ENCODE data around the gene MFN2.
"Not testable (repeated sequence)": the region's sequence is repeated elsewhere in the genome, so short reads cannot be mapped to it uniquely, and the experiment has no call there.

MFN2 gene

GRCh38 chr1:12035312-12035711 is 55.1 kb downstream of the MFN2 start:
- no peak overlapping the region for H3K27ac Mint-ChIP-seq
- no peaks in the 10 kb centered on the region for H3K9me3 Mint-ChIP-seq
- H3K4me3 Mint-ChIP-seq = no peak overlapping the region
- peaks cover 25% of the 10 kb centered on the region for H3K4me1 Mint-ChIP-seq (ENCODE audit: low read depth)
- H3K36me3 Mint-ChIP-seq (ENCODE audit: low read depth) = peaks cover 25% of the 10 kb centered on the region
- peaks cover 6% of the 10 kb centered on the region for H3K27me3 Mint-ChIP-seq
- DNase-seq = no peak

DNA sequence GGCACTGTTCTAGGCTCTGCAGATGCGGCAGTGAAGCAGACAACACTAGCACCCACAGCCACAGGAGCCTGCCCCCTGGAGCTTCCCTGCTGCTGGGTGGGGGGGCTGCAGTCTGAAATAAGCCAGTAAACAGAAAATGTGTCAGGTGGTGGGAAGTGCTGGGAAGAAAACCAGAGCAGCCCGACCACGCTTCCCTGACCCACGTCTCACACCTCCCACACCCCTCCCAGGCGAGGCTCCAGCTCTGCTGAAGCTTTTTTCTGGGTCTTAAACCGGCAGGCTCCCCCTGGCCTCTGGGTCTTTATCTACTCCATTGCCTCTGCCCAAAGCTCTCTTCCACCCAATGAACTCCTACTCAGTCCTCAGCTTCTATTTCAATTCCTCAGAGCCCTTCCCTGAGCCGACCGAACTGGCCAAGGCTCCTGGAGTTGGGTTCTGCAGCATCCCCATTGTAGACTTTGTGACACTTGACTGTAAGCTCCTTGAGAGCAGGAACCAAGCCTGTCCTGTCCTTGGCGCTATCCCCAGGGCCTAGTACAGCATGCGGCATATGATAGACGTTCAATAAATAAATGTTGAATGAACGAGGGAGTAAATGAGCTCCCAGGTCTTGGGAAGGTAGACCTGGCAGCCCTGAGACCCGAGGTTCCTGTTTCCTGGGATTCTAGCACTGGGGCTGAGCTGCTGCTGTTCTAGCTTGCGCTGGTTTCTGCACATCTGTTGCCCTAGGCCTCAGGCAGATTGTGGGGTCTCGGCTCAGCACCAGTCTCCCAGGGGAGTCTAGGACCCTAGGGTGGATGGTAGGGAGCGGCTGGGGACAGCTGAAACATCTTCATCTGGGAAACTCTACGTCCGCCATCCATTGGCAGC is 57.5 kb downstream of the MFN2 start:
- Mint-ChIP-seq H3K27me3 (peaks cover 6% of the 10 kb centered on the region), H3K36me3 (ENCODE audit: low read depth) (peaks cover 2% of the 10 kb centered on the region), H3K4me3 (no peak overlapping the region), H3K9me3 (no peaks in the 10 kb centered on the region), H3K4me1 (ENCODE audit: low read depth) (peaks cover 35% of the 10 kb centered on the region), H3K27ac (no peak overlapping the region)
- DNase-seq = no peak

DNA sequence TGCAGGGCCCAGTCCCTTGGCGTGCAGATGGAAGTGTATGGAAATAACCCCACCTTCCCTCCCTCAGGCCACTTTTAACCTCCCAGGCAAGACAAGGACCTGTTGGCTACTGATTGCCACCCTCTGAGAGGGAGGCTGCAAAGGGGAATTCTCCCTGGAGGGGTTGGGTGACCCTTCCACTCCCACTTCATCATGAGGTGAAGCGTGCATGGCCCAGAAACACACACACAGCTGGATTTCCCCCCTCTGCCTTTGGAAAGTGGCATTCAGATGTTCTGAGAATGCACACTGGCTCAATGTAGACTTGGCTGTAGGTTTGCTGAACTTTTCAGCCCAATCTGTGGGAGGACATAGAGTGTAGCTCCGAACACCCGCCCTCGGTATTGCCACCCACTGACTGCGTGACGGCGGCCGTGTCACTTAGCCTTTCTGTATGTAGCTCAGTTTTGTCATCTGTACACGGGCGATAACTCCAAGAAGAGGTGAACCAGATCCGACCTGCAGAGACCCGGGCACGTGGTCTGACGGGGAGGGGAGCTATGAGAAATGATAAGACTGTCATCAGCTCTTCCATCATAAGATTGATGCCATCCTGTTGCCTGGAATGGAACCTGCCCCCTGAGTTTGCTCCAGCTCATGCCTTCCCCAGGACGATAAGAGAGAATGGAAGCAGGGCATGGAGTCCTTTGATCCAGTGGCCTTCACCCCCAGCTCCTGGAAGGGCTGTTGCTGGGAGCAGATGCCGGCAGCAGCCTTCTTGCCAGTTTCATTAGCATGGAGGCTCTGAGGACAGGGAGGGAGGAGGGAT is 58.3 kb downstream of the MFN2 start:
- no peaks in the 10 kb centered on the region for H3K36me3 Mint-ChIP-seq (ENCODE audit: low read depth)
- H3K4me1 Mint-ChIP-seq (ENCODE audit: low read depth) = peaks cover 35% of the 10 kb centered on the region
- peak overlapping the region; percentile 22 for H3K27ac Mint-ChIP-seq
- H3K27me3 Mint-ChIP-seq = peaks cover 6% of the 10 kb centered on the region
- H3K4me3 Mint-ChIP-seq = no peak overlapping the region
- no peaks in the 10 kb centered on the region for H3K9me3 Mint-ChIP-seq
- DNase-seq = no peak

DNA sequence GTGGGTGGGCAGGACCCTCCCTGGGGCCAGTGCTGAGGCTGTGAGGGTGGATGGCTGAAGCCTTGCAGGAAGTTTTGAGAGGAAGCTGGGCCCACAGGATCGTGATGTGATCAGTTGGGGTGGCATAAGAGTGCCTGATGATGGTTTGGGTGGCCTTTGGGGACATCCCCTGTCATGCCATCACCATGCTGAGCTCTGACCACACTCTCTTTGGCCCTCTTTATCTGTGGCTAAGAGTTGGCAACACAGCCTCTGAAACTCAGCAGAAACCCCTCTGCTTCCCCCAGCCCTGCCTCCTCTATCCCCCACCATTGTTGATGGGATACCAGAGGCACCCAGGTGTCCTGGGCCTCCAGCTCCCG is 58.9 kb downstream of the MFN2 start:
- H3K4me1 Mint-ChIP-seq (ENCODE audit: low read depth) = peaks cover 38% of the 10 kb centered on the region
- H3K27ac Mint-ChIP-seq = no peak overlapping the region
- H3K36me3 Mint-ChIP-seq (ENCODE audit: low read depth) = no peaks in the 10 kb centered on the region
- H3K27me3 Mint-ChIP-seq = peaks cover 8% of the 10 kb centered on the region
- no peaks in the 10 kb centered on the region for H3K9me3 Mint-ChIP-seq
- H3K4me3 Mint-ChIP-seq = no peak overlapping the region
- DNase-seq = no peak

DNA sequence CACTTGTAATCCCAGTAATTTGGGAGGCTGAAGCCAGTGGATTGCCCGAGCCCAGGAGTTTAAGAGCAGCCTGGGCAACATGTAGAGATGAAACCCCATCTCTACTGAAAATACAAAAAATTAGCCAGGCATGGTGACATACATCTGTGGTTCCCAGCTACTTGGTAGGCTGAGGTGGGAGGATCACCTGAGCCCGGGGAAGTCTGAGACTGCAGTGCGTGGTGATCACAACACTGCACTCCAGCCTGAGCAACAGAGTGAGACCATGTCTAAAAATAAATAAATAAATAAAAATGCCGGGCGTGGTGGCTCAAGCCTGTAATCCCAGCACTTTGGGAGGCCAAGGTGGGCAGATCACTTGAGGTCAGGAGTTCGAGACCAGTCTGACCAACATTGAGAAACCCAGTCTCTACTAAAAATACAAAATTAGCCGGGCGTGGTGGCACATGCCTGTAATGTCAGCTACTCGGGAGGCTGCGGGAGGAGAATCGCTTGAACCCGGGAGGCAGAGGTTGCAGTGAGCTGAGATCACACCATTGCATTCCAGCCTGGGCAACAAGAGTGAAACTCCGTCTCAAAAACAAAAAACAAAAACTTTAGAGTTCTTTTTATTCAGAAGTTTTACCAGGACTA is 59.7 kb downstream of the MFN2 start:
- H3K27ac Mint-ChIP-seq; H3K9me3 Mint-ChIP-seq; H3K4me3 Mint-ChIP-seq; H3K36me3 Mint-ChIP-seq (ENCODE audit: low read depth); DNase-seq: not testable (repeated sequence)
- peaks cover 14% of the 10 kb centered on the region for H3K27me3 Mint-ChIP-seq
- H3K4me1 Mint-ChIP-seq (ENCODE audit: low read depth) = peaks cover 46% of the 10 kb centered on the region

DNA sequence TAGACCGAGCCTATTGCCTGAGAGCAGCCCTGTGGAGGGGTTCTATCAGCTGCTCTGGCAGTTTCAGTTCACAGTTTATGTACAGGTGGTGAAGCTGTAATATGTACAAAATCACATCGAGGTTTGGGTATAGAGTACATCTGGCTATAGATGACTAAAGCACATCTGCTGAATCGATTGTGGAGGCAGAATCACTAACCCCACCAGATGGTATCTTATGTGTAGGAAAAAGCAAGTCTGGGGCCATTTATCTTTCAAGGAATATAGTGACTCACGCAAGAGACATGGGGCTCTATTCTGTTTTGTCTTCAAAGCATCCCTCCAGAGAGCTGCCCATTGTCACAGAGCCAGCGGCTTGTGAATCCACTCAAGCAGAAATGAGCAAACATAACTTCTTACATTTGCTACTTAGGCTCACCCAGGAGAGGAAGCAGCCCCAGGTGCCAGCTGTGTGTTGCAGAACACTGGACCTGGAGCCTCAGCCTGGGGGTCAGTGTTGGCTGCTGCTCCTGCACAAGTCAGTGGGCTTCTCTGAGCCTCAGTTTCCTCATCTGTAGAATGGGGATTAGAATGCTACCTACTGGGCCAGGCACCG is 60.3 kb downstream of the MFN2 start:
- DNase-seq = no peak
- Mint-ChIP-seq H3K9me3 (no peaks in the 10 kb centered on the region), H3K27me3 (peaks cover 19% of the 10 kb centered on the region), H3K36me3 (ENCODE audit: low read depth) (no peaks in the 10 kb centered on the region), H3K4me3 (no peak overlapping the region), H3K27ac (peak overlapping the region; percentile 64), H3K4me1 (ENCODE audit: low read depth) (peaks cover 50% of the 10 kb centered on the region)

- peaks cover 36% of the 10 kb centered on the region for H3K4me1 Mint-ChIP-seq (ENCODE audit: low read depth)
- H3K4me3 Mint-ChIP-seq; H3K36me3 Mint-ChIP-seq (ENCODE audit: low read depth); H3K9me3 Mint-ChIP-seq; DNase-seq: not testable (repeated sequence)
- H3K27me3 Mint-ChIP-seq = peaks cover 16% of the 10 kb centered on the region
- H3K27ac Mint-ChIP-seq = peak overlapping the region; percentile 66
Measured at GRCh38 chr1:12044187-12044877, 64.1 kb downstream of the MFN2 start.

DNA sequence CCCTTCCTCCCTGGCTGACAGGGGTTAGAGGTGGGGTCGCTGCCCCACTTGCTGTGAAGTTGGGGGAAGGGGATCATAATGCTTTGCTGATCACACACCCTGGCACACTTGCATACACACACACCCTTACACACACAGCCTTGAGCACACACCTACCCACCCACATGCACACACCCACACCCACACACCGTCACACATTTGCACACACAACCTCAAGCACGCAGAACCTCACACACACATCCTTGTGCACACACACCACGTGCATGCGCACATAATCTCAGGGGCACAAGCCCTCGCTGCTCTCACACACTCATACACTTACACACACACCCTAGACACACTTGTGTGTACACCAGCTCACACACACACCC is 66.5 kb downstream of the MFN2 start:
- H3K4me3 Mint-ChIP-seq = no peak overlapping the region
- no peak overlapping the region for H3K27ac Mint-ChIP-seq
- peaks cover 21% of the 10 kb centered on the region for H3K4me1 Mint-ChIP-seq (ENCODE audit: low read depth)
- peaks cover 19% of the 10 kb centered on the region for H3K27me3 Mint-ChIP-seq
- no peak for DNase-seq
- H3K9me3 Mint-ChIP-seq = no peaks in the 10 kb centered on the region
- H3K36me3 Mint-ChIP-seq (ENCODE audit: low read depth) = no peaks in the 10 kb centered on the region

DNA sequence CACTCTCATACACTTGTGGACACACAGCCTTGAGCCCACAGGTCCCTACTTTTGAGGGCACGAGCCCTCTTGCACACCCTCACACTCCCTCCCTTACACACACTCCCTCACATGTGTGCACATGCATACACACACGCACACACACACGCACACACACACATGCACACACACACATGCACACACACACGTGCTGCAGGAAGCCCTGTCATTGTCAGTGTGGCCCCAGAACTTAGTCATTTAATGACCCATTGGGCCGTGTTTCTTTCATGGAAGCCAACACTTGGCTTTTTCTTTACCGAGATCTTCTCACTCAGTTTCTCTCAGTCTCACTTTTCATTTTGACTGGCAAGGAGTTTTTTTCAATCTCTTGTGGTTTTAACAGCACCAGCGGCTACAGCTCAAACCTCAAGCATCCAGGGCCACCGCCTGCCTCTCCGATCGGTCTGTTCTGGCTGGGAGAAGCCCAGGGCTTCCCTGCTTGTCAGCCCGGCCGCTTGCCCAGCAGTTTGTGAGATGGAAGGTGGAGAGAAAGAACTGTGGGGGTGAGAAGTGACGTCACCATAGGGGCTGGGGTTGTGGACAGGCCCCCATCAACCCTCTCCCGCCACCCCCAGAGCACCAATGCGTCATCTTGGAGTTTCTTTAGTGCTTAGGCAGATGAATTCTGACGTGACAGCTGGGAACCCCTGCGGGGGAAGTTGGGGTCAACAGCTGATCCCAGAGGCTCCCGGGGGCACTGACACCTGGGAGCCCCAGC is 67.1 kb downstream of the MFN2 start:
- H3K27ac Mint-ChIP-seq = no peak overlapping the region
- H3K27me3 Mint-ChIP-seq = peaks cover 19% of the 10 kb centered on the region
- no peaks in the 10 kb centered on the region for H3K36me3 Mint-ChIP-seq (ENCODE audit: low read depth)
- H3K9me3 Mint-ChIP-seq = no peaks in the 10 kb centered on the region
- H3K4me1 Mint-ChIP-seq (ENCODE audit: low read depth) = peaks cover 26% of the 10 kb centered on the region
- no peak overlapping the region for H3K4me3 Mint-ChIP-seq
- DNase-seq = peak; percentile 84

DNA sequence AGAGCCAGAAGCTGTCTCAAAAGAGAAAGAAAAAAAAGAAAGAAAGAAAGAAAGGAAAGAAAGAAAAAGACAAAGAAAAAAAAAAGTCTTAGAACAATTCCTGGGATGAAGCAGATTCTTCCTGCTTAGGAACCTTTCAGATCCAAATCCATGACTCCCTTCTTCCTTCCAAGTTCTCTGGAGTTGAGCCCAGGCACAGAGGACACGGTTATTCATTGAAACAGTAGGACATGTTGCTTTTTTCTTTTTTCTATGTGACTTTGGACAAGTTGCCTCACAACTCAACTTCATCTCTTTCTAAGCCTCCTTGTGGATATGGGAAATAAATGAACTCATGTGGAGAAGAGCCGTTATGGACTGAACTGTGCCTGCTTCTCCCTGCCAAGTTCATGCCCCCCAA is 68.1 kb downstream of the MFN2 start:
- Mint-ChIP-seq H3K36me3 (ENCODE audit: low read depth) (no peaks in the 10 kb centered on the region), H3K4me3 (no peak overlapping the region), H3K27me3 (peaks cover 19% of the 10 kb centered on the region), H3K4me1 (ENCODE audit: low read depth) (peaks cover 34% of the 10 kb centered on the region), H3K27ac (no peak overlapping the region), H3K9me3 (no peaks in the 10 kb centered on the region)
- DNase-seq = no peak

DNA sequence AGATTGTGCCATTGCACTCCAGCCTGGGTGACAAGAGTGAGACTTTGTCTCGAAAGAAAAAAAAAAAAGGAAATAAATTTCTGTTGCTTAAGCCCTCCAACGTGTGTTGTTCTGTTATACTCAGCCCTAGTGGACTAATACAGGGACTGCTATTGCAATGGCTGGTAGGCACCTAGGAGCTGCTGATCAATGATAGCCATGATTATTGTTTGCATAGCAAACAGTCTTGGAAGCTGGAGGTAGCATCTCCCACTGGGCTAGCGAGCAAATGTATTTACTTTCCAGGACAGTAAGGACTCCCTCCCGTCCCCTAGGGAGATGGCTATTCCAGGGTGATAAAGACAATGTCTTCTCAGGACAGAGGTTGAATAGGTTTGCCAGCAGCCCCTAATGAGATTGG is 69.4 kb downstream of the MFN2 start:
- Mint-ChIP-seq H3K4me3 (no peak overlapping the region), H3K4me1 (ENCODE audit: low read depth) (peaks cover 39% of the 10 kb centered on the region), H3K27me3 (peaks cover 14% of the 10 kb centered on the region), H3K36me3 (ENCODE audit: low read depth) (no peaks in the 10 kb centered on the region), H3K27ac (no peak overlapping the region), H3K9me3 (no peaks in the 10 kb centered on the region)
- DNase-seq = no peak

- no peak for DNase-seq
- Mint-ChIP-seq H3K36me3 (ENCODE audit: low read depth) (no peaks in the 10 kb centered on the region), H3K9me3 (no peaks in the 10 kb centered on the region), H3K4me1 (ENCODE audit: low read depth) (peaks cover 43% of the 10 kb centered on the region), H3K27ac (no peak overlapping the region), H3K27me3 (peaks cover 3% of the 10 kb centered on the region), H3K4me3 (no peak overlapping the region)
Measured at GRCh38 chr1:12051361-12051760, 71.1 kb downstream of the MFN2 start.

DNA sequence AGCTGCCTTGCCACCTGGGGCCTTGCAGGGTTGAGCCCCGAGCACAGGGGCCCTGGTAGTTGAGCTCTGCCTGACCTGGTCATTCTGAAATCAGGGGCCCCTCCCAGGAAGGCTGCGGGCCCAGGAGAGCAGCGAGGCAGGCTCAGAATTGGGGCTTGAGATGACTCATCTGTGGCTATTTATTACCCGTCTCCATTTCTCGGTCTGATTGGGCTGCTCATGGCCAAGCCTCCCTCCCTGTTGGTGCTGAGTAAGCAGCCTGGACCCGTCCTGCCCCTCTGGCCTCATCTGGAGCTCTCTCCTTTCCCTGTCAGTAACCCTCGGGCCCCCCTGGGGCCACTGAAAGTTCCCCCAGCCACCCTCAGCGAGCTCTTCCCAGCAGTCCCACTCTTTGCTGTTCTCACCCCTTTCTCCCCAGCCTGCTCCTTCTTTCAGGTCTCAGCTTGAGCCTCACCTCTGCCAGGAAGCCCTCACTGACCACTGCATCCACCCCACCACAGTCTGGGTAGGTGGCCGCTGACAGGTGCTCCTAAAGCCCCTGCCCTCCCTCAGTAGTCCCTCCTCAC is 71.8 kb downstream of the MFN2 start:
- peak; percentile 54 for DNase-seq
- H3K9me3 Mint-ChIP-seq = no peaks in the 10 kb centered on the region
- H3K4me1 Mint-ChIP-seq (ENCODE audit: low read depth) = peaks cover 50% of the 10 kb centered on the region
- H3K36me3 Mint-ChIP-seq (ENCODE audit: low read depth) = no peaks in the 10 kb centered on the region
- peaks cover 3% of the 10 kb centered on the region for H3K27me3 Mint-ChIP-seq
- peak overlapping the region; percentile 70 for H3K27ac Mint-ChIP-seq
- no peak overlapping the region for H3K4me3 Mint-ChIP-seq

Data from activated T-cell treated with anti-CD3 and anti-CD28 coated beads, Interleukin-2, amount 50 U/mL, for 24 hours (primary cell).